Muscle of back (tissue), 11 donors: Measurements from ENCODE around the gene GLP1R. TPM values are rescaled to one million over a fixed set of nuclear protein-coding genes. Genes with fewer than 3 reads are reported as not detected.
"Not testable (repeated sequence)": the region's sequence is repeated elsewhere in the genome, so short reads cannot be mapped to it uniquely, and the experiment has no call there.

ENCODE experiments used
- DNase-seq, 3 donors: peaks; one replicate each; pipeline versions ENCODE4 v3.0.0 to v3.0.0-alpha.2; 2013
- polyA plus RNA-seq, 10 donors: library from polyadenylated mRNA; unstranded; fragments of 120-200 nt; gene quantifications; one replicate each; pipeline ENCODE4 v1.2.1, GENCODE V29; 2013; ENCODE audit not compliant: insufficient read length in 10 of 10

Gene GLP1R
- polyA plus RNA-seq, 10 donors = 0.08 to 0.13 (median 0.09) TPM; not detected in 6

DNA sequence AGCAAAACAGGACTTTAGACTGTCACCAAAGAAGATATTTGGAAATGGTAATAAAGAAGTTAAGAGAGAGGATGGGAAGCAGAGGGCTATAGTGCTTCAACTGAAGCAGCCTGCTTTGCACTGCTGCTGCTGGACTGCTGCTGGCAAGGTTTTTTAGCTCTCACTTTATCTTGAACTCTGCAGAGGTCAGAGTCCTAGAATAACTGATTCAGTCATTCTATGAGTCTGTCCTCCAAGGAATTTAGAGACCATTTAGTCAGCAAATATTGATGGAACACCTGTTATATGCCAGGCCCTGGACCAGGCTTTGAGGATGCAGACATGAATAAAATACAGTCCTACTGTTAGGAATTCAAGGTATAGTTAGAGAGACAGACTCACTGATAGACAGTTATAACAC is 75.5 kb downstream of the GLP1R start:
- no peak for DNase-seq

- DNase-seq = no peak
These were observed 79.5 kb downstream of the GLP1R start for GRCh38 chr6:39128106-39128505.

DNA sequence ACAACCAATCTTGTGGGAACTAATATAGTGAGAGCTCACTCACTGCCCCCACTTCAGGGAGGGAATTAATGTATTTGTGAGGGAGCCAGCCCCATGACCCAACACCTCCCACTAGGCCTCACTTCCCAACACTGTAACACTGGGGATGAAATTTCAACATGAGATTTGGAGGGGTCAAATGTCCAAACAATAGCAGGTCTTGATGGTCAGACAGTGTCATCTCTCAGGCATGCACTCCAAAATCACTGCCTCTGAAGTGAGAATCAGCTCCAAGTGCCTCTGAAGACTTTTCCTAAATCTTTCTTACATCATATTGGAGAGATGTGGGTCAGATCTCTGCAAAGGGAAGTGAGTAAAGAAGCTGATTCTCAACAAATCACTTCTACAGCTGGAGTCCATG is 80.3 kb downstream of the GLP1R start:
- DNase-seq = no peak

GRCh38 chr6:39130691-39131090 is 82.1 kb downstream of the GLP1R start:
- no peak for DNase-seq

DNA sequence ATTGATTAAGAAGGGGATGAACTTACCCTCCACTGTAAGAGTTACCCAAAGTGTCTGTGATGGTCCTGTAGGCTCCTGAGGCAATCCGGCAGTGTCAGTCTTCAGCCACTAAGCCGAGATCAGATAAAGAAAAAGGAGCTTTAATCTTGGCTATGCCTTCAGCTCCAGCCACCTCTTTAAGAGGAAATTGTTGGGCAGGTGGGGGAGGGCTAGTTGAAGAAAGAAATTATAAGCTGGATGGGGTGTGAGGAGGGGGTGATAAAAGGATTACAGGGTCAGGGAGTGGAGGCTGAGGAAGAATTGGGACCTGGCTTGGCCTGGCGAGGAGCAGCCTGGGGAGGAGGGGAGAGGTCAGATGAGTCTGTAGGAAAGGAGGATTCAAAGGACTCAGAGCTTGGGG is 86.2 kb downstream of the GLP1R start:
- not testable (repeated sequence) for DNase-seq

GRCh38 chr6:39136207-39136606 is 87.6 kb downstream of the GLP1R start:
- DNase-seq = not testable (repeated sequence)

DNA sequence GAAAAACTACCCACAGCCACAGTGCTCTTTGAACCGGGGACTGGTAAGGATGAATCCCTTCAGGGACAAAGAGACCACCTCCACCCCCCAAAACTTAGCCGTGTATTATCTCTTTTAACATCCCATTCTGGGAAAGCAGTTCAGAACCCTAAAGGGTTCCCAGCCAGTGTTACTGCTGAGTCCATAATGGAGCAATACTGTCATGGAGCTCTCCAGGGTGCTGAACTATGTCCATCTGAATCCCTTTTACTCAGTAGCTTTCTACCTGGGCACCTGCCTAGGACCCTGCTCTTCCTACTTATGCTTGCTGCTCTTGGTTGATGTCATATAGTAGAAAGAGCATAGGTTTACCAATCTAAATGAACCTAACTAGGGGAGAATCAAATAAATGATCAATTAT is 88.7 kb downstream of the GLP1R start:
- peak; percentile 33 to 62 (median 53) for DNase-seq

Other genes with a start within 250 kb of the GLP1R start
- 10 to 100 TPM in 9 of 10 donors, 1 to 10 TPM in 1; 9.8 to 15.7 (median 12.1) TPM for gene SAYSD1, start 66.4 kb downstream of the GLP1R start, polyA plus RNA-seq
- gene KCNK5, start 180.7 kb downstream of the GLP1R start, polyA plus RNA-seq = 1 to 10 TPM; 1.1 to 2.0 (median 1.4) TPM